Transverse colon (tissue), 4 donors: Measurements from ENCODE around the gene KCNN2. TPM values are rescaled to one million over a fixed set of nuclear protein-coding genes. Genes with fewer than 3 reads are reported as not detected.

Experiments
- DNase-seq: peaks from one replicate; pipeline ENCODE4 v3.0.0-alpha.2; 2019
- H3K27ac ChIP-seq, 4 donors: fragments of 200-600 bp; sonication (generic); 2 replicates each; pipeline ENCODE4 v1.5.1; 2016 to 2018; ENCODE audit warnings: inconsistent platforms in 4 of 4
- H3K27me3 ChIP-seq: fragments of 200-600 bp; sonication (generic); 2 replicates; pipeline ENCODE4 v1.5.1; 2017; ENCODE audit warnings: inconsistent platforms
- H3K36me3 ChIP-seq, 4 donors: fragments of 200-600 bp; sonication (generic); 2 replicates each; pipeline ENCODE4 v1.5.1; 2017 to 2019; ENCODE audit warnings: inconsistent platforms in 4 of 4
- H3K4me1 ChIP-seq, 4 donors: fragments of 200-600 bp; sonication (generic); 2 replicates each; pipeline ENCODE4 v1.5.1; 2017 to 2020; ENCODE audit warnings: inconsistent platforms in 4 of 4
- H3K4me3 ChIP-seq, 4 donors: fragments of 200-600 bp; sonication (generic); 1 replicate in 1 of 4; 2 replicates in 3 of 4; pipeline versions ENCODE4 v1.5.1 to v1.6.1; 2017 to 2019; ENCODE audit warnings: inconsistent platforms in 4 of 4
- H3K9me3 ChIP-seq, 2 donors: fragments of 200-600 bp; sonication (generic); 2 replicates each; pipeline ENCODE4 v1.5.1; 2017 to 2019; ENCODE audit warnings: inconsistent platforms in 2 of 2
- EP300 ChIP-seq: sonication (generic); formaldehyde crosslinking; IDR thresholded peaks from one replicate; pipeline ENCODE4 v1.6.1; 2017; ENCODE audit warnings: antibody characterized with exemption, low read depth
- POLR2A ChIP-seq: fragments of 450-650 bp; IDR thresholded peaks from one replicate; pipeline ENCODE4 v1.6.1; 2016; ENCODE audit warnings: antibody characterized with exemption, mild to moderate bottlenecking, moderate library complexity
- POLR2AphosphoS5 ChIP-seq, 3 donors: sonication (generic); formaldehyde crosslinking; IDR thresholded peaks; one replicate each; pipeline ENCODE4 v1.6.1; 2016; ENCODE audit warnings: antibody characterized with exemption in 3 of 3
- WGBS, 2 donors: methylation state at CpG; one replicate each; pipeline ENCODE4 v1.1.5; 2018; ENCODE audit warnings: low coverage in 1 of 2; 5-methylcytosine and 5-hydroxymethylcytosine counted together
- in situ Hi-C, 4 donors: fragments of 200-750 bp; cut with MboI; loops; one replicate each; pipeline versions ENCODE4 v1.15.0 to v1.15.1; 2017; ENCODE audit warnings: low sequenced_read_pairs in 3 of 4, low pct_ligation_motif_present in 1 of 4, low pct_unique_long_range_greater_than_20kb in 1 of 4
- intact Hi-C: fragments of 100-400 bp; cut with DNase I; formaldehyde crosslinking; loops from one replicate; pipeline ENCODE4 v1.15.1; 2023; ENCODE audit warnings: low total_unique reads
- total RNA-seq, 4 donors: library from RNA; depleted of rRNA; stranded (reverse); fragments of >200 nt; gene quantifications; one replicate each; pipeline ENCODE4 v1.1.0, GENCODE V29; 2016
- TF ChIP-seq, protein P1 (sequence below), 5 experiments: fragments of 200-600 bp in 3 of 5; fragments of 450-650 bp in 2 of 5; sonication (generic) in 3 of 5; IDR thresholded peaks; 1 replicate in 2 of 5; 2 replicates in 3 of 5; pipeline ENCODE4 v1.5.1; 2016 to 2017; ENCODE audit warnings: antibody characterized with exemption in 5 of 5, inconsistent platforms in 3 of 5, mild to moderate bottlenecking in 2 of 5, moderate library complexity in 1 of 5

The KCNN2 gene
- total RNA-seq, 4 donors from 2014 or later = 0.16 to 5.8 (median 0.58) TPM

GRCh38 chr5:114437936-114438335 lies 76.1 kb downstream of the KCNN2 start:
- intact Hi-C loops (no loop called here), in situ Hi-C loops (loop anchor here in 1 of 4 donors (25.0 kb wide), 1 partner anchor 776 kb away; no protein-coding TSS in a partner anchor)
- Histone ChIP-seq H3K27me3 (no peaks in the 10 kb centered on the region), H3K4me1 (no peaks in the 10 kb centered on the region), H3K4me3 (no peak overlapping the region), H3K36me3 (no peaks in the 10 kb centered on the region), H3K27ac (no peak overlapping the region), H3K9me3 (no peaks in the 10 kb centered on the region)
- WGBS, 2 donors = 60 to 80% methylated on average over 2 of the region's 2 CpGs
- DNase-seq = no peak
- TF ChIP-seq EP300 (no peak), POLR2A (no peak), POLR2AphosphoS5 (IDR thresholded peaks at IDR 0.05) (no peak)
- TF ChIP-seq, protein P1, sequence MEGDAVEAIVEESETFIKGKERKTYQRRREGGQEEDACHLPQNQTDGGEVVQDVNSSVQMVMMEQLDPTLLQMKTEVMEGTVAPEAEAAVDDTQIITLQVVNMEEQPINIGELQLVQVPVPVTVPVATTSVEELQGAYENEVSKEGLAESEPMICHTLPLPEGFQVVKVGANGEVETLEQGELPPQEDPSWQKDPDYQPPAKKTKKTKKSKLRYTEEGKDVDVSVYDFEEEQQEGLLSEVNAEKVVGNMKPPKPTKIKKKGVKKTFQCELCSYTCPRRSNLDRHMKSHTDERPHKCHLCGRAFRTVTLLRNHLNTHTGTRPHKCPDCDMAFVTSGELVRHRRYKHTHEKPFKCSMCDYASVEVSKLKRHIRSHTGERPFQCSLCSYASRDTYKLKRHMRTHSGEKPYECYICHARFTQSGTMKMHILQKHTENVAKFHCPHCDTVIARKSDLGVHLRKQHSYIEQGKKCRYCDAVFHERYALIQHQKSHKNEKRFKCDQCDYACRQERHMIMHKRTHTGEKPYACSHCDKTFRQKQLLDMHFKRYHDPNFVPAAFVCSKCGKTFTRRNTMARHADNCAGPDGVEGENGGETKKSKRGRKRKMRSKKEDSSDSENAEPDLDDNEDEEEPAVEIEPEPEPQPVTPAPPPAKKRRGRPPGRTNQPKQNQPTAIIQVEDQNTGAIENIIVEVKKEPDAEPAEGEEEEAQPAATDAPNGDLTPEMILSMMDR (IDR thresholded peaks at IDR 0.05) = no peak

- H3K4me3 ChIP-seq = no peak overlapping the region
- H3K9me3 ChIP-seq = no peaks in the 10 kb centered on the region
- H3K27me3 ChIP-seq = no peaks in the 10 kb centered on the region
- no peak for DNase-seq
- intact Hi-C loops (no loop called here), in situ Hi-C loops (loop anchor here in 1 of 4 donors (25.0 kb wide), 1 partner anchor 776 kb away; no protein-coding TSS in a partner anchor)
- H3K36me3 ChIP-seq = no peaks in the 10 kb centered on the region
- TF ChIP-seq POLR2AphosphoS5 (IDR thresholded peaks at IDR 0.05) = no peak
- no peak for TF ChIP-seq EP300
- TF ChIP-seq POLR2A = no peak
- TF ChIP-seq, protein P1 (IDR thresholded peaks at IDR 0.05) = no peak
- no peak overlapping the region for H3K27ac ChIP-seq
- no peaks in the 10 kb centered on the region for H3K4me1 ChIP-seq
- WGBS, 2 donors = 82 to 87% methylated on average over 4 of the region's 4 CpGs
Measured at GRCh38 chr5:114438471-114438870, 76.6 kb downstream of the KCNN2 start.

DNA sequence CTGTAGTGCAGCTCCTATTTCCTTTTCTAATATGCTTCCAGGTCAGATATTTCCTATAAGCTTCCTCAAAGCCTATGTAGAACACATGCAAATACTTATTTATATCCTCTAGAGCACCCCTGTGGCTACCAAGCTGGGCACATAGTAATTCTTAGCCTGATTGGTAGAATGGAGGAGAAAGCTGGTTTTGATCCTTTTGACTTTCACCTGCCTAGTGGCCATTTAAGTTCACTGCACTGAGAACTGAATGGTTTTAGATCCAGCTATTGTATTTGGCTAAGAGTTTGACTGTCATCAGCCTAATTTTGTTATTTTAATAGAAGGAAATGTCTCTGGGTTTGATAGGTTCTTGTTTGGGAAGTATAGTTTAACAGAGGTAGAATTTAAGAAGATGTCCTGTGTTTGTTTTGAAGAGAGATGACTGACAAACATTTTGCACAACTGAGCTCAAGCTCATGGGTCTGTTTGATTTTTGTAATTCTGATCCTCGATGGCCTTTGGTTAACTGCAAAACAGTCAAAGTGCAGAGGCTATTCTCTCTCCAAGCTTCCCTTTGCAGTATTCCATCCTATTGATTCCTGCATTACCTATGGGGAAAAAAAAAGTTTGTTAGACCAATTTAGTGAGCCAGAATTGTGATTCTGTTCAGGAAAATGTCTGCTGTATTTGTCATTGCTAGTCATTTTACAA lies 85.4 kb downstream of the KCNN2 start:
- TF ChIP-seq, protein P1 (IDR thresholded peaks at IDR 0.05) = peak in 3 of 5 experiments; percentile 15 to 30 (median 21)
- no peak for TF ChIP-seq EP300
- TF ChIP-seq POLR2AphosphoS5 (IDR thresholded peaks at IDR 0.05) = no peak
- no peak for TF ChIP-seq POLR2A
- no peak for DNase-seq
- Histone ChIP-seq H3K4me1 (peaks cover 0 to 3% (median 0%) of the 10 kb centered on the region in 4 donors), H3K4me3 (no peak overlapping the region), H3K36me3 (no peaks in the 10 kb centered on the region), H3K27ac (no peak overlapping the region), H3K9me3 (no peaks in the 10 kb centered on the region), H3K27me3 (no peaks in the 10 kb centered on the region)
- in situ Hi-C loops (loop anchor here in 2 of 4 donors (10.0 to 25.0 kb wide), 2 partner anchors 772 to 785 kb away; no protein-coding TSS in a partner anchor), intact Hi-C loops (no loop called here)
- 59 to 71% methylated on average over 1 of the region's 1 CpG for WGBS, 2 donors

DNA sequence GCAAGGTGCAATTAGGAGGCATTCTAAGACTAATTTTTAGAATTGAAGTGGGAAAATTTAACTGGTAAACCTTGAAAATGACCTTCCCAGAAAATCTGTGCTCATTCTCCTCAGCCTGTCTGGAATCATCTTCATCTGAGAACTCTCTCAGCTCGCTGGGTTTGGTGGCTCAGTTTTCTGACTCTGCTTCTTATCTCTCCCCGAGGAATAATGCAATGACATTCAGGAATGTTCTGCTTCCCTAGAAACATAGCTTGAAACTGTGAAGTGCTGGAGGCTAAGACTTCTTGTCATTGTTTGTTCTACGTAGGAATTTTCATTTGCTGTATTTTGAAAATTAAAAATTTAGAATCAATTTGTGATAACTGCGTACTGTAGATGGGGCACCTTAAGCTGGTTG lies 86.6 kb downstream of the KCNN2 start:
- 54 to 57% methylated on average over 4 of the region's 4 CpGs for WGBS, 2 donors
- H3K36me3 ChIP-seq = no peaks in the 10 kb centered on the region
- no peak for TF ChIP-seq EP300
- TF ChIP-seq POLR2AphosphoS5 (IDR thresholded peaks at IDR 0.05) = no peak
- TF ChIP-seq, protein P1 (IDR thresholded peaks at IDR 0.05) = no peak
- TF ChIP-seq POLR2A = no peak
- in situ Hi-C loops = loop anchor here in 2 of 4 donors (10.0 to 25.0 kb wide), 2 partner anchors 774 to 786 kb away; no protein-coding TSS in a partner anchor
- intact Hi-C loops = no loop called here
- no peak overlapping the region for H3K27ac ChIP-seq
- no peak overlapping the region for H3K4me3 ChIP-seq
- no peaks in the 10 kb centered on the region for H3K27me3 ChIP-seq
- no peaks in the 10 kb centered on the region for H3K9me3 ChIP-seq
- no peak for DNase-seq
- peaks cover 0 to 3% (median 0%) of the 10 kb centered on the region in 4 donors for H3K4me1 ChIP-seq
